ENCODE data around the gene HDAC2.

DNA sequence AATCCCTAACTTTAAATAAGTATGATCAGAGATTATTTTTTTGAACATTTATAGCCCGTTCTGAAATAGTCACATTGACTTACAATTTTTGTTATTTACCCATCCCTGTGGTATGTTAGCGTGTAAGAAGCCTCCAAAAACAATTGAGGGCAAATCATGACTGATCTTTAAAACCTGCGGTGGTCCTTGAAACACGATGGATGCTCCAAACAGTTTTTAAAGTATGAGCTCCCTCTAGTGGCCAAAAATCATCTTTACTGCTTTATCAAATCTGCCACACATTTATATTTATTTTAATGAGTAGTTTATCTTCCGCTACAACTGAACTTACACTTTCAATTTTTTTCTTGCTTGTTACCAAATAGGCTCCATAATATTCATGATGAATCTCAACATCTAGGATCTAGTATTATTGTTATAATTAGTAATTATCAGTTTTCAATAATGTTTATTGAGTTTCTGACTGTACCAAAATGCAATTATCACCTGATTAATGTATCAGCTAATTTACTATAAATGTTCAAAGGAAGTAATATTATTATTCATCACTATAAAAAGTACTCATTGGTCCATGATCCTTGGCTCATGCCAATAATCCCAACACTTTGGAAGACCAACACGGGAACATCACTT, 61.6 kb downstream of the HDAC2 start:
- TF ChIP-seq, protein P1, sequence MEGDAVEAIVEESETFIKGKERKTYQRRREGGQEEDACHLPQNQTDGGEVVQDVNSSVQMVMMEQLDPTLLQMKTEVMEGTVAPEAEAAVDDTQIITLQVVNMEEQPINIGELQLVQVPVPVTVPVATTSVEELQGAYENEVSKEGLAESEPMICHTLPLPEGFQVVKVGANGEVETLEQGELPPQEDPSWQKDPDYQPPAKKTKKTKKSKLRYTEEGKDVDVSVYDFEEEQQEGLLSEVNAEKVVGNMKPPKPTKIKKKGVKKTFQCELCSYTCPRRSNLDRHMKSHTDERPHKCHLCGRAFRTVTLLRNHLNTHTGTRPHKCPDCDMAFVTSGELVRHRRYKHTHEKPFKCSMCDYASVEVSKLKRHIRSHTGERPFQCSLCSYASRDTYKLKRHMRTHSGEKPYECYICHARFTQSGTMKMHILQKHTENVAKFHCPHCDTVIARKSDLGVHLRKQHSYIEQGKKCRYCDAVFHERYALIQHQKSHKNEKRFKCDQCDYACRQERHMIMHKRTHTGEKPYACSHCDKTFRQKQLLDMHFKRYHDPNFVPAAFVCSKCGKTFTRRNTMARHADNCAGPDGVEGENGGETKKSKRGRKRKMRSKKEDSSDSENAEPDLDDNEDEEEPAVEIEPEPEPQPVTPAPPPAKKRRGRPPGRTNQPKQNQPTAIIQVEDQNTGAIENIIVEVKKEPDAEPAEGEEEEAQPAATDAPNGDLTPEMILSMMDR (IDR thresholded peaks at IDR 0.05; ENCODE audit: insufficient read depth, low read length), result peak; percentile 48
- no peak for TF ChIP-seq GABPA (IDR thresholded peaks at IDR 0.05; ENCODE audit: low read depth)
- TF ChIP-seq, protein P2, sequence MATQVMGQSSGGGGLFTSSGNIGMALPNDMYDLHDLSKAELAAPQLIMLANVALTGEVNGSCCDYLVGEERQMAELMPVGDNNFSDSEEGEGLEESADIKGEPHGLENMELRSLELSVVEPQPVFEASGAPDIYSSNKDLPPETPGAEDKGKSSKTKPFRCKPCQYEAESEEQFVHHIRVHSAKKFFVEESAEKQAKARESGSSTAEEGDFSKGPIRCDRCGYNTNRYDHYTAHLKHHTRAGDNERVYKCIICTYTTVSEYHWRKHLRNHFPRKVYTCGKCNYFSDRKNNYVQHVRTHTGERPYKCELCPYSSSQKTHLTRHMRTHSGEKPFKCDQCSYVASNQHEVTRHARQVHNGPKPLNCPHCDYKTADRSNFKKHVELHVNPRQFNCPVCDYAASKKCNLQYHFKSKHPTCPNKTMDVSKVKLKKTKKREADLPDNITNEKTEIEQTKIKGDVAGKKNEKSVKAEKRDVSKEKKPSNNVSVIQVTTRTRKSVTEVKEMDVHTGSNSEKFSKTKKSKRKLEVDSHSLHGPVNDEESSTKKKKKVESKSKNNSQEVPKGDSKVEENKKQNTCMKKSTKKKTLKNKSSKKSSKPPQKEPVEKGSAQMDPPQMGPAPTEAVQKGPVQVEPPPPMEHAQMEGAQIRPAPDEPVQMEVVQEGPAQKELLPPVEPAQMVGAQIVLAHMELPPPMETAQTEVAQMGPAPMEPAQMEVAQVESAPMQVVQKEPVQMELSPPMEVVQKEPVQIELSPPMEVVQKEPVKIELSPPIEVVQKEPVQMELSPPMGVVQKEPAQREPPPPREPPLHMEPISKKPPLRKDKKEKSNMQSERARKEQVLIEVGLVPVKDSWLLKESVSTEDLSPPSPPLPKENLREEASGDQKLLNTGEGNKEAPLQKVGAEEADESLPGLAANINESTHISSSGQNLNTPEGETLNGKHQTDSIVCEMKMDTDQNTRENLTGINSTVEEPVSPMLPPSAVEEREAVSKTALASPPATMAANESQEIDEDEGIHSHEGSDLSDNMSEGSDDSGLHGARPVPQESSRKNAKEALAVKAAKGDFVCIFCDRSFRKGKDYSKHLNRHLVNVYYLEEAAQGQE (IDR thresholded peaks at IDR 0.05; ENCODE audit: insufficient replicate concordance, low read depth), result no peak

All from HL-60 (cell line).